Measurements from ENCODE around the gene PRDM16.

DNA sequence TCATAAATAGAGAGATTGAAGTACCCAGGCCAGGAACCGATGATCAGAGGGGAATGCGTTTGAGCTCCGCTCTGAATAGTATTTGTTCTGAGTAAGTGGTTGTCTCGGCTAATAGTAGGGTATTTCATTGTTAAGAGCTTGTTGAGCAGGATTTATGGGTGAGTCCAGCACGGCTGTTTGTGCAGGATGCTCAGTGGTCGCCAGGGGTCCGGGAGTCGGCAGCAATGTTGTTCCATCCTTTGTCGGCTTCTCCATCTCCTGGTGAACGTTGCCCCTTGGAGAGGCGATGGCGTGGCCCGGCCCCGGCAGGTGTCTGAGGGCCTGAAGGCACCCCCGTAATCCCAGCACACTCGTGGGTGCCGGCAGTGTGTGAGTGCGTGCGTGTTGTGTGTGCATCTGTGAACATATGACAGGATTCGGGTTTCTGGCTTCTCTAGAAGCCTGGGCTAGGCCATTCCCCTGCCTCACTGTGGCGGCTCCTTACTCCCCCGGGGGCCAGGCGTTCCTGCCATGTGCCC, 224.6 kb downstream of the PRDM16 start:
- TF ChIP-seq, protein P1, sequence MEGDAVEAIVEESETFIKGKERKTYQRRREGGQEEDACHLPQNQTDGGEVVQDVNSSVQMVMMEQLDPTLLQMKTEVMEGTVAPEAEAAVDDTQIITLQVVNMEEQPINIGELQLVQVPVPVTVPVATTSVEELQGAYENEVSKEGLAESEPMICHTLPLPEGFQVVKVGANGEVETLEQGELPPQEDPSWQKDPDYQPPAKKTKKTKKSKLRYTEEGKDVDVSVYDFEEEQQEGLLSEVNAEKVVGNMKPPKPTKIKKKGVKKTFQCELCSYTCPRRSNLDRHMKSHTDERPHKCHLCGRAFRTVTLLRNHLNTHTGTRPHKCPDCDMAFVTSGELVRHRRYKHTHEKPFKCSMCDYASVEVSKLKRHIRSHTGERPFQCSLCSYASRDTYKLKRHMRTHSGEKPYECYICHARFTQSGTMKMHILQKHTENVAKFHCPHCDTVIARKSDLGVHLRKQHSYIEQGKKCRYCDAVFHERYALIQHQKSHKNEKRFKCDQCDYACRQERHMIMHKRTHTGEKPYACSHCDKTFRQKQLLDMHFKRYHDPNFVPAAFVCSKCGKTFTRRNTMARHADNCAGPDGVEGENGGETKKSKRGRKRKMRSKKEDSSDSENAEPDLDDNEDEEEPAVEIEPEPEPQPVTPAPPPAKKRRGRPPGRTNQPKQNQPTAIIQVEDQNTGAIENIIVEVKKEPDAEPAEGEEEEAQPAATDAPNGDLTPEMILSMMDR (IDR thresholded peaks at IDR 0.05; ENCODE audit: insufficient read depth, low read depth, low read length): no peak
- no peak for TF ChIP-seq EZH2 (IDR thresholded peaks at IDR 0.05; ENCODE audit: insufficient read depth, low read length)

Data from astrocyte (in vitro differentiated cells and primary cell).